Ovary (tissue), 9 donors: Measurements from ENCODE around the gene SRSF8. TPM values are rescaled to one million over a fixed set of nuclear protein-coding genes. Genes with fewer than 3 reads are reported as not detected.

ENCODE experiments used
- DNase-seq, 5 donors: peaks; one replicate each; pipeline ENCODE4 v3.0.0-alpha.2; 2019 to 2020
- H3K27ac ChIP-seq, 2 donors: fragments of 200-600 bp; one replicate each; pipeline versions ENCODE4 v1.5.1 to v1.8.0; 2019 to 2022
- H3K27me3 ChIP-seq: fragments of 200-600 bp; one replicate; pipeline ENCODE4 v1.8.0; 2022
- H3K36me3 ChIP-seq: fragments of 200-600 bp; sonication (generic); one replicate; pipeline ENCODE4 v1.5.1; 2019
- H3K4me1 ChIP-seq: one replicate; pipeline ENCODE4 v1.8.1; 2013; ENCODE audit warnings: mild to moderate bottlenecking, moderate library complexity; ENCODE audit not compliant: insufficient read depth
- H3K4me3 ChIP-seq: fragments of 200-600 bp; sonication (generic); one replicate; pipeline ENCODE4 v1.5.1; 2017
- H3K9me3 ChIP-seq, 2 donors: fragments of 200-600 bp in 1 of 2; sonication (generic) in 1 of 2; one replicate each; pipeline versions ENCODE4 v1.5.1 to v1.8.1; 2013 to 2019; ENCODE audit warnings: mild to moderate bottlenecking in 1 of 2, moderate library complexity in 1 of 2
- CTCF ChIP-seq, 3 donors: fragments of 450-650 bp in 2 of 3; fragments of 200-600 bp in 1 of 3; IDR thresholded peaks; one replicate each; pipeline versions ENCODE4 v1.5.1 to v1.8.0; 2016 to 2022; ENCODE audit warnings: antibody characterized with exemption in 3 of 3, mild to moderate bottlenecking in 1 of 3
- EP300 ChIP-seq: sonication (generic); formaldehyde crosslinking; IDR thresholded peaks from one replicate; pipeline ENCODE4 v1.6.1; 2017; ENCODE audit warnings: antibody characterized with exemption
- POLR2A ChIP-seq: fragments of 450-650 bp; IDR thresholded peaks from one replicate; pipeline ENCODE4 v1.6.1; 2017; ENCODE audit warnings: antibody characterized with exemption, mild to moderate bottlenecking, moderate library complexity
- WGBS, 3 donors: extraction: QIAGEN DNeasy Blood & Tissue Kit in 1 of 3; methylation state at CpG; one replicate each; pipeline versions ENCODE4 v1.1.5 to v1.1.7; 2013 to 2017; 5-methylcytosine and 5-hydroxymethylcytosine counted together
- intact Hi-C, 4 donors: fragments of 100-400 bp; cut with DNase I; formaldehyde crosslinking; loops; one replicate each; pipeline versions ENCODE4 v1.11.0 to v1.15.1; 2022 to 2023
- polyA plus RNA-seq, 2 donors: library from polyadenylated mRNA; stranded (reverse); fragments of 200-250 nt in 1 of 2; fragments of 350-450 nt in 1 of 2; fragmentation: Illumina TruSeq in 1 of 2; extraction: RNeasy Lipid Tissue Mini Kit (QIAGEN cat#74804) in 1 of 2; gene quantifications; one replicate each; pipeline ENCODE4 v1.2.3, GENCODE V29; 2013 to 2014
- total RNA-seq, 7 donors: library from RNA; depleted of rRNA in 2 of 7; stranded (reverse); fragments of >200 nt in 2 of 7; fragmentation: NEBNext Ultra II Directional in 3 of 7; extraction: Animal tissue kit (Norgen Biotek cat#: 25700) in 3 of 7; gene quantifications; one replicate each; pipeline versions ENCODE4 v1.1.0 to v1.2.4, GENCODE V29; 2016 to 2023
- donor health status: DM: no; HTN: no; CAD: no; lungs with moderate emphysema.
- donor health status: DM: no; HTN: no; CAD: no.
- donor health status: Bipolar disorder and iron deficiency.
- donor health status: DM: yes; HTN: yes; CAD: no.
- donor health status: DM: no; HTN: no; CAD: no.
- donor health status: DM: yes; HTN: yes; CAD: no.

The SRSF8 gene
- total and polyA plus RNA-seq, 9 donors, result 39.0 to 79.6 (median 58.8) TPM

GRCh38 chr11:95084509-95084908 is 17.8 kb downstream of the SRSF8 start:
- no peak for TF ChIP-seq CTCF (IDR thresholded peaks at IDR 0.05)
- no peak for TF ChIP-seq EP300
- no peak for TF ChIP-seq POLR2A
- intact Hi-C loops, result no loop called here
- H3K27me3 ChIP-seq, result no peaks in the 10 kb centered on the region
- no peaks in the 10 kb centered on the region for H3K9me3 ChIP-seq
- H3K27ac ChIP-seq, result no peak overlapping the region
- no peaks in the 10 kb centered on the region for H3K36me3 ChIP-seq
- DNase-seq, result no peak
- H3K4me1 ChIP-seq, result no peaks in the 10 kb centered on the region
- H3K4me3 ChIP-seq, result no peak overlapping the region

GRCh38 chr11:95085117-95085816 is 18.5 kb downstream of the SRSF8 start:
- 82 to 86% (median 85%) methylated on average over 3 of the region's 3 CpGs for WGBS, 3 donors
- intact Hi-C loops, result no loop called here
- Histone ChIP-seq H3K27me3 (no peaks in the 10 kb centered on the region), H3K4me1 (no peaks in the 10 kb centered on the region), H3K4me3 (no peak overlapping the region), H3K27ac (no peak overlapping the region), H3K9me3 (no peaks in the 10 kb centered on the region), H3K36me3 (no peaks in the 10 kb centered on the region)
- DNase-seq, result no peak
- TF ChIP-seq POLR2A (no peak), CTCF (IDR thresholded peaks at IDR 0.05) (no peak), EP300 (no peak)

GRCh38 chr11:95086151-95086550 is 19.4 kb downstream of the SRSF8 start:
- no peak for DNase-seq
- intact Hi-C loops, result no loop called here
- Histone ChIP-seq H3K36me3 (no peaks in the 10 kb centered on the region), H3K4me3 (no peak overlapping the region), H3K4me1 (peaks cover 3% of the 10 kb centered on the region), H3K27me3 (no peaks in the 10 kb centered on the region), H3K9me3 (no peaks in the 10 kb centered on the region), H3K27ac (no peak overlapping the region)
- TF ChIP-seq CTCF (IDR thresholded peaks at IDR 0.05) (no peak), EP300 (no peak)
- WGBS, 3 donors, result 78 to 86% (median 81%) methylated on average over 2 of the region's 2 CpGs

GRCh38 chr11:95086836-95087570 is 20.3 kb downstream of the SRSF8 start:
- WGBS, 3 donors, result 95 to 98% (median 97%) methylated on average over 1 of the region's 1 CpG
- Histone ChIP-seq H3K4me3 (no peak overlapping the region), H3K4me1 (peaks cover 3% of the 10 kb centered on the region), H3K36me3 (no peaks in the 10 kb centered on the region), H3K9me3 (no peaks in the 10 kb centered on the region), H3K27ac (no peak overlapping the region), H3K27me3 (no peaks in the 10 kb centered on the region)
- DNase-seq, result no peak
- intact Hi-C loops, result no loop called here
- no peak for TF ChIP-seq EP300
- no peak for TF ChIP-seq CTCF (IDR thresholded peaks at IDR 0.05)
- TF ChIP-seq POLR2A, result no peak
